C4-2B (cell line): Measurements from ENCODE around the gene POPDC2.

Source experiments
- ZFX ChIP-seq: fragments of 450-650 bp; IDR thresholded peaks from 2 replicates; pipeline ENCODE4 v1.6.1; 2017
- TF ChIP-seq, protein P1 (sequence below): fragments of 450-650 bp; conservative IDR thresholded peaks from 2 replicates; pipeline ENCODE4 v1.5.1; 2017; ENCODE audit warnings: mild to moderate bottlenecking

DNA sequence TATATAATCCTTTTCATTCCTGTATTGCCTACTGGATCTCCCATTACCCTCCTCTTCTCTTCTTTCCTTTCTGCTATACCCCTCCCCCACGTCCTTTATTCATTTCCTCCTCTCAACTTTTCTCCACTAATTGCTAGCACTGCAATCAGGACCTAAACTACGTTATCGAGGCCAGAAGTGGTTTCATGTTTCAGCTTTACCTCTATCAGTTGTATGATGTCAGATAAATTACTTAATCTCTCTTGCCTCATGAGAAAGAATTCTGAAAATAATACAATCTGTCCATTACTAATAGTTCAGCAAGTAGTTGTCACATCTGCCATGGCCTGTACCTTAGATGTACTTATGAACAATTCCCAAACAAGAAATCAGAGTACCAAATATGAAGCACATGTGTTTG is 10.6 kb downstream of the POPDC2 start:
- TF ChIP-seq, protein P1, sequence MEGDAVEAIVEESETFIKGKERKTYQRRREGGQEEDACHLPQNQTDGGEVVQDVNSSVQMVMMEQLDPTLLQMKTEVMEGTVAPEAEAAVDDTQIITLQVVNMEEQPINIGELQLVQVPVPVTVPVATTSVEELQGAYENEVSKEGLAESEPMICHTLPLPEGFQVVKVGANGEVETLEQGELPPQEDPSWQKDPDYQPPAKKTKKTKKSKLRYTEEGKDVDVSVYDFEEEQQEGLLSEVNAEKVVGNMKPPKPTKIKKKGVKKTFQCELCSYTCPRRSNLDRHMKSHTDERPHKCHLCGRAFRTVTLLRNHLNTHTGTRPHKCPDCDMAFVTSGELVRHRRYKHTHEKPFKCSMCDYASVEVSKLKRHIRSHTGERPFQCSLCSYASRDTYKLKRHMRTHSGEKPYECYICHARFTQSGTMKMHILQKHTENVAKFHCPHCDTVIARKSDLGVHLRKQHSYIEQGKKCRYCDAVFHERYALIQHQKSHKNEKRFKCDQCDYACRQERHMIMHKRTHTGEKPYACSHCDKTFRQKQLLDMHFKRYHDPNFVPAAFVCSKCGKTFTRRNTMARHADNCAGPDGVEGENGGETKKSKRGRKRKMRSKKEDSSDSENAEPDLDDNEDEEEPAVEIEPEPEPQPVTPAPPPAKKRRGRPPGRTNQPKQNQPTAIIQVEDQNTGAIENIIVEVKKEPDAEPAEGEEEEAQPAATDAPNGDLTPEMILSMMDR, result no peak
- TF ChIP-seq ZFX, result no peak
